ENCODE measurements around the gene RPL39L.
"Not testable (repeated sequence)": the region's sequence is repeated elsewhere in the genome, so short reads cannot be mapped to it uniquely, and the experiment has no call there.

GRCh38 chr3:187170911-187171310 is 31.6 kb upstream of the RPL39L start:
- not testable (repeated sequence) for TF ChIP-seq CTCF, POLR2A (IDR thresholded peaks at IDR 0.05)
